22Rv1 (cell line): ENCODE measurements around the gene DOCK10.

Experiments used
- ZFX ChIP-seq: fragments of 450-650 bp; IDR thresholded peaks from 2 replicates; pipeline ENCODE4 v1.6.1; 2017; ENCODE audit warnings: antibody characterized with exemption, borderline replicate concordance
- TF ChIP-seq, protein P1 (sequence below): fragments of 450-650 bp; IDR thresholded peaks from 2 replicates; pipeline ENCODE4 v1.5.1; 2017; ENCODE audit warnings: mild to moderate bottlenecking

DNA sequence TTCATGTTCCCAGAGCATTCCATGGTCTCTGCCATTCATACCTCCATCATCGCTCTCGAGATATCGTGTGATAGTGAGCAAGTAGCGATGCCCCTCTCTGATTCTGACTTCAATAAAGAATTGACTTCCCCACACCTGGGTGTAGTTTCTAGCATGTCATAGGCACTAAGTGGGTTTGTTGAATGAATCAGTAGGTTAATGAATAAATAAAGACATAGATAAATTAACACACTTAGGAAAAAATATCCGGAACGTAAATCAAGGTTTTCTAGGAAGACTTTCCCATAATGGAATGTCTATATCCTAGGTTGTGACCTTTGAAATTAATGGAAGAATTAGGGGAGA lies 159.1 kb downstream of the DOCK10 start:
- TF ChIP-seq, protein P1, sequence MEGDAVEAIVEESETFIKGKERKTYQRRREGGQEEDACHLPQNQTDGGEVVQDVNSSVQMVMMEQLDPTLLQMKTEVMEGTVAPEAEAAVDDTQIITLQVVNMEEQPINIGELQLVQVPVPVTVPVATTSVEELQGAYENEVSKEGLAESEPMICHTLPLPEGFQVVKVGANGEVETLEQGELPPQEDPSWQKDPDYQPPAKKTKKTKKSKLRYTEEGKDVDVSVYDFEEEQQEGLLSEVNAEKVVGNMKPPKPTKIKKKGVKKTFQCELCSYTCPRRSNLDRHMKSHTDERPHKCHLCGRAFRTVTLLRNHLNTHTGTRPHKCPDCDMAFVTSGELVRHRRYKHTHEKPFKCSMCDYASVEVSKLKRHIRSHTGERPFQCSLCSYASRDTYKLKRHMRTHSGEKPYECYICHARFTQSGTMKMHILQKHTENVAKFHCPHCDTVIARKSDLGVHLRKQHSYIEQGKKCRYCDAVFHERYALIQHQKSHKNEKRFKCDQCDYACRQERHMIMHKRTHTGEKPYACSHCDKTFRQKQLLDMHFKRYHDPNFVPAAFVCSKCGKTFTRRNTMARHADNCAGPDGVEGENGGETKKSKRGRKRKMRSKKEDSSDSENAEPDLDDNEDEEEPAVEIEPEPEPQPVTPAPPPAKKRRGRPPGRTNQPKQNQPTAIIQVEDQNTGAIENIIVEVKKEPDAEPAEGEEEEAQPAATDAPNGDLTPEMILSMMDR = no peak
- no peak for TF ChIP-seq ZFX
